Stimulated activated CD8-positive, alpha-beta memory T cell treated with anti-CD3 and anti-CD28 coated beads, Interleukin-4, amount 100 ng/mL, for 24 hours (primary cell): ENCODE measurements around the gene TRIM2.

Experiments used
- DNase-seq: peaks from one replicate; pipeline ENCODE4 v3.0.0-alpha.2; 2020; ENCODE audit warnings: low read depth

TRIM2 gene

DNA sequence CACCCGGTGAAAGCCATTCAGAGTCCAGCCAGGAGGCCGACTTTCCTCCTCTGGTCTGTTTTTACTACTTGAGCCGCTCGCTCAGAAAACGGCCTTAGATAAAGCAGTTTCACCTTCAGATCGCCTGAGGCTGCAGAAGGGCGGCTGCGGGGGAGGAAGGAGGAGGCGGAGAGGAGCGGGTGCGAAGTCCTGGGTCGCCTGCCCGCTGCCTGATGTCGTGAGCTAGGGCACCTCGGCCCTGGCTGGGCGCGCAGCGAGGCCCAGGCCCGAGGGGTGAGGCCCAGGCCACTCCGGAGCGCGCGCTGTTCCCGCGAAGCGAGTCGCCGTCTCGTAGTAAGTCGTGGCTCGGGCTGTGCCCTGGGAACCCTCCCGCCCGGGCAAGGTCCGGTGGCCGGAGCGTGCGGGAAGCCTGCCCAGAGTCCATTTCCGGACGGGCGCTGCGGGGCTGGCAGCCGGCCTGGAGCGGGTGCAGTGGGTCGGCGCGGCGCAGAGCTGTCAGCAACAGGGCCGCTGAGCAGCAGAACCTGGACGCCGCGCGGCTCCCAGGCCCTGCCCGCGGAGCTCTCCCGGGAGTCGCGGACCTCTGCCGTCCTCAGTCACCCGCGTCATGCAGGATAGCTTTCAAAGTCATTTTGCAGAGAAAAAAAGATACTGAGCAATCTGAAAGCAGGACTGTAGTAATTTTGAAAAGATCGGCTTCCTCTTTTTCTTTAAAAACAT, 18.6 kb downstream of the TRIM2 start:
- no peak for DNase-seq

- no peak for DNase-seq
Measured at GRCh38 chr4:153223427-153223801, 19.2 kb downstream of the TRIM2 start.

DNA sequence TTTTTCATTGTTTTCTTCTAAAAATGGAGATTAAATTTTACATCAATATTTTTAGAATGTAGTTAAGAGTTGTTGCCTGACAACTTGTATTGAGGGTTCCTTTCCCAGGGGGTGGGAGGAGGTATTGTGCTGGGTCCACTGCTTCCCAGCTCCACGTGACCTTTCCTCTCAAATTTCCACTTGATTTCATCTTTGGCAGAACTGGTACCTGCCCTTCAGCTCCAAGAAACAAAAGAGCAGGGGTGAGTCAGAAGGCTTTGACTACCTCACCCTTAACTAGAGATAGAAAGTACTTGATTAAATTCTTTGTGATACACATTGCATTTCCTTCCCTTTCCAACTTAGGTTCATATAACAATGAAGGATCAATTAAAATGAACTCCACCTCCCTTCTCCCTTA, 19.7 kb downstream of the TRIM2 start:
- DNase-seq: no peak

DNA sequence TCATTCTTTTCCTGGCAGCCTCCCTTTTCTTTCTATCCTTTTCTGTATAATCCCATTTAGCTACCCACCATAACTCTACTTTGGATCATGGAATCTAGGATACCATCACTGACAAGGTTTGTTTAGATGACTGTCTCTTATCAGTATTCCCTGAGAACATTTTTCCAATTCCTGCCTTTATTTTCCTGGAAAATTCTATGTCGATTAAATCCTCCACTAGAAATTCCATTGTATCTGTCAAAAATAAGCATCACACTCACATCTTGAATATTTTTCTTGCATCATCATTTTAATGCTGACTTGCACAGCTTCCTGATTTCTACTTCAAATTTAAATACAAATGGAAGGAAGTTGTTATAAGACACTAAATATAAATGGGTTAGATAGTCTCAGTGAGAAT, 20.2 kb downstream of the TRIM2 start:
- no peak for DNase-seq

DNA sequence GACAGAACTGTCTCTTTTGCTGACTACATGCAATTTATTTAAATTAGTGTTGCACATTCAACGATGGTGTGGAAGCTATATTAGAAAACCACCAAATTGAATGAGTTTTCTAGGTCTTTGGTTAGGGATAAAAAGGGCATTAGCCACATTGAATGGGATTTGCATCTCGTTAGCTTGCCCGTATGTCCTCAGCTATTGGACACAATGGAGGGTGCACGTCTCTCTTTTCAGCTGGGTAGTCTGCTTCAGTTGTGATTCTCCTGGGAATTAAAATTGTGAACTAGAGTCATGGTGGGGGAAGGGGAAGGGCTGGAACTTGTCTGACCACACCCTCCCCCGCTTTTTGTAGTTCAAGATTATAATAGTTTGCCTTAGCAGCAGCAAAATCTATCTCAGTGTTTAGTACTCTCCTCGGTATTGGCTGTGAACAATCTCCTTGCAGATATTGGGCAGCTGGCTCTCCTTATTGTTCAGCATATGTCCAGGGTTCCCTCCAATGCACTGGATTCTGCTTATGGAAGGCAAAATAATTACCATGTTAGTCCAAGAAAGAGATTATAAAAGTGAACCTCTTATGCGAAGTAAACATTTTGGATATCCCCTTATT, 23.3 kb downstream of the TRIM2 start:
- no peak for DNase-seq

DNA sequence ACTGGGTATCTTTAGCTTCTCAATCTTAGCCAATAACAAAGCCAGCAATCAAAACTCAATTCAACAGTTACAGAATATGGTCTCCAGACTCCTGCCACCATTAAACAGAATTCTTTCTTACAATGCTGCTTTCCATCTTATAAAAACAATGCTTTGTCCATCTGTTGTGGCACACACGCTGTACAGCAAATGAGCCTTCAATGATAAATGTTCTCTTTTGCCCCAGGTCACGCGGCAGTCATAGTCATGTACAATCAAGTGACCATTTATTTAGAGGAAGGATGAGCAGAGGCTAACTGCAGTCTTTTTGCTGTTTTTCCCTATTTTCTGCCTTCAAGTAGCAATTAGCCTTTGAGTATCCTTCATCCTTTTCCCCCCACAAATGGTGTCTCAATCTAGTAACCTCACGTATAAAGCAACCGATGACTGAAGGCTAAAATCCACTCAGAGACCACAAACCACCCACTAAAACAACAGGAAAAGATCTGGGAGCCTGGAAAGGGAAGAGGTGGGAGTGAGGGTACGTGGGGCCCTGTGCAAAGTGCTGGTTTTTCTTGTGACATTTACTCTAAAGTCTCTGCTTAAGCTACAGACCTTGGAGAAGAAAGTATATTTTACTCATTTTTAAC, 24.4 kb downstream of the TRIM2 start:
- DNase-seq: no peak

- DNase-seq: no peak
Measured at GRCh38 chr4:153229545-153229944, 25.3 kb downstream of the TRIM2 start.

DNA sequence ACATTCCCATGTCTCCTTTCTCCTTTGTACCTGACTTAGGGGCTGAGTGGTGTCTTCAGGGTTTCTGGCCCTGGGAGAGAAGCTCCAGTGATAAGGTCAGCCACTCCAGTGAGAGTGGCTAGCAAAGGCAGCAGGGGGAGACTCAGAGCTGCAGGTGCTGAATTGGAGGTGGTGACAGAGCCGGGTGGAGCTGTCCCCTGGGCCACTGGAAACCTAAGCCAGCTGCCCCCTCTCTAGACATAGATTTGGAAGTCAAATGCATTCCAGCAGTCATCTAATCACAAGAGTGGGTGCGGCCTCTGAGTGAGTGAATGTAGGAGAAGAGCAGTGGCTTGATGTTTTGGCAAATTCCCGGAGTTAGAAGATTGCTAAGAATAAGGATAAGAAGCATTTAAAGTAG, 28.5 kb downstream of the TRIM2 start:
- no peak for DNase-seq

- no peak for DNase-seq
Measured at GRCh38 chr4:153233761-153234371, 29.6 kb downstream of the TRIM2 start.

GRCh38 chr4:153234885-153235284, 30.6 kb downstream of the TRIM2 start:
- no peak for DNase-seq

GRCh38 chr4:153238135-153238919, 34.1 kb downstream of the TRIM2 start:
- DNase-seq: no peak

- DNase-seq: no peak
Measured at GRCh38 chr4:153239409-153239808, 35.2 kb downstream of the TRIM2 start.

DNA sequence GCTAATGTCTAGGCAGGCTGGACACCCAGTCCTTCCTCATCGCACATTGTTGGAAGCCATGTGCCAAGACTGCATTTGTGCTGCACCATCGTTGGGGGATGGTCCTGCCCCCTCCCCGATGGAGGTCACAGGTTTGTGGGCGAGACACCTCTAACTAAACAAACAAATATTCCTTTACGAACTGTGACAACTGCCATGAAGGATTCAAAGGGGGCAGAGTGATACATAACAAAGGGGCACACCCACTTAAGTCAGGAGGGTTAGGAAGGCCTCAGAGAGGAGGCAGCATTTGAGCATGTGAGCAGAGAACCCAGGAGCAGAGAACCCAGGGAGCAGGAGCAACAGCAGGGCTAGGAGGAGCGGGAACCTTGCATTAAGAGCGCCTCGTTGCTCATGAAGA, 37.1 kb downstream of the TRIM2 start:
- no peak for DNase-seq

DNA sequence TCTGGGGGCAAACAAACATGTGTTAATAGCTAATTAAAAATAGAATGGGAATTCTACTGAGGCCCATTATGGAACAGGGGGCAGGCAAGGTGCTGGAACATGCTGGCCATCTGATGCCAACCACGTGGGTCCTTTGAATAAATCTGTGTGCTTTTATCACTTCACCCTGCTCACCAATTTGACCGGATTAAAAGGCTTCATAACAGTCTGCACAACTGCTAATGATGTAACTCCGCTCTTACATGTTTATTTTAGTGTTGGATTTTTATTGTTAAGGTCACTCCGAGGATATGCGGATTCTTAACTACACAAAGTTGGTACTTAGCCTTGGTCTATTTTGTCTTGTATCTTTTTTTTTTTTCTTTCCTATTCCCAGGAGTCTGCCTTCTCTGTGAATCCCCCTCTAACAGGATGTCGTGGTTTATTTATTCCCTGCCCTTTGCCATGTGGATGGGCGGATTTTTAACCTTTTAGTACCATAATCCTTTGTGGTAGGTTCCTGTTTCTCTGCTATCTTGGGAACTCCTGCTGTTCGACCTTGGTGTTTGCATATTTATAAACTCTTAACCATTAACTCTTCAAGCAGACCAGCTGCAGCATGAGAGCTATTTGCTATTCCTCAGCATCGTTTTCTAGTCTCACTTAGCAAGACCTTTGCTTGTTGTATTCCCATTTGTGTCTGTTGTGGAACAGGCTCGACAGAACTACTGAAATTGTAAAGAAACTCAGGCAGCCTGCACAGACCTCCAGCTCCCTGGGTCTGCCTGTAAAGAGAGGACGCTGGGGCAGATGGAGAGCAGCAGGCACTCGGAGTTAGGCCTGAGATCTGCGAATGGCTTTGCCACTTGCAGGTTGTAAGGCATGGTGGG, 38.0 kb downstream of the TRIM2 start:
- no peak for DNase-seq

DNA sequence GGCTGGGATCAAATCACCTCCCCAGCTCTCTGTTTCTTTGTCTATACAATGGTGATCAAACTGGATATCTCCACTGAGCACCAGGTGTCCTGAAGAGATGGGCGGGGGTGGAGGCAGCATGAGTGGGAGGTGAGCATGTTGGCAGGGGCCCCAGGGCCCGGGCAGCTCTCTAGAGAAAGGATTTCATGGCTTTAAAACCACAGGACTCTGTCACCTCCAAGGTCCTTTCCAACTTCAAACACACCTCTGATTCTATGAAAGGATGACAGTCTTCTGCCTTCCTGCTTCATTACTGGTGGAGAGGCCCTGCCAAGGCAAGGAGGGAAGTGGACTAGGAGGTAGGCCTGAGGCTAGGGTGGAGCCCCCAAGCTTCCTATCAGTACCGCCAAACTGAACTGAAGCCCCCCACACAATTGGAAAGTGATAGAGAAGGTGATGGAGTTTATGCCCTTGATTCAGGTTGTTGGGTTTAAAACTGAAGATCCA, 38.6 kb downstream of the TRIM2 start:
- DNase-seq: no peak

- DNase-seq: no peak
Measured at GRCh38 chr4:153243468-153243867, 39.2 kb downstream of the TRIM2 start.

GRCh38 chr4:153244969-153245368, 40.7 kb downstream of the TRIM2 start:
- no peak for DNase-seq

- no peak for DNase-seq
Measured at GRCh38 chr4:153245775-153246174, 41.5 kb downstream of the TRIM2 start.

- no peak for DNase-seq
Measured at GRCh38 chr4:153246446-153247115, 42.3 kb downstream of the TRIM2 start.

GRCh38 chr4:153247116-153247490, 42.9 kb downstream of the TRIM2 start:
- no peak for DNase-seq
